Measurements from ENCODE around the gene PTOV1.
A peak's percentile ranks its signal among the peaks of the same experiment; 100 is the strongest.

Gene PTOV1

DNA sequence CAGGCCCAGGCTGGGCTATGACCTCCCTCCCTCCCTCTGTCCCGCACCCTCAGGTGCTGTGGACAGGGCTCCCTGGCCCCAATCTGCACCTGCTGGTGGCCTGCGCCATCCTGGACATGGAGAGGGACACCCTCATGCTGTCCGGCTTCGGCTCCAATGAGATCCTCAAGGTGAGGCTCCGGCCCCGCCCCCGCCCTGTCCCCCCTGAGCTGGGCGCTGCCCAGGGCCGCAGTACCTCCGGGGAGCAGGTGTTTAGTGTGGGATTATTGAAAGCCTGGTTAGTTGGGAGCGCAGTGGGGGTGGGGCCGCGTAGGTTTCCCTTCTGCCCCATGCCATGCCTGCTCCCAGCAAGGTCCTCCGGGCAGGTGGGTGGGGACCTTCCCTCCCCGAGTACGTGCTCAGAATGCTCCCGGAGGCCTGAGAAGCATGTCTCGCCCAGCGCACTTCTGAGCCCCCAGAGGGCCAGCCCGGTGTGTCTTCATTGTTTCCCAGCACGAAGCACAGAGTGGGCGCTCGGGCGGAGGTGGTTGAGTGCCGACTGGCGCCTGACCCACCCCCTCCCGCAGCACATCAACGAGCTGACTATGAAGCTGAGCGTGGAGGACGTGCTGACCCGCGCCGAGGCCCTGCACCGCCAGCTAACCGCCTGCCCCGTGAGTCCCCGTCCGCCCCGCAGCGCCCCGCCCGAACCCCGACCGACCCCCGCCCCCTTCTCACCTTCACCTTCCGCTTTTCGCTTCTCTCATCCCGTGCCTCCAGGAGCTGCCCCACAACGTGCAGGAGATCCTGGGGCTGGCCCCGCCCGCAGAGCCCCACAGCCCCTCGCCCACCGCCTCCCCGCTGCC is 36.9 kb downstream of the PTOV1 start:
- no peak overlapping the region for H3K4me3 ChIP-seq (ENCODE audit: low read depth, low read length)
- TF ChIP-seq, protein P1, sequence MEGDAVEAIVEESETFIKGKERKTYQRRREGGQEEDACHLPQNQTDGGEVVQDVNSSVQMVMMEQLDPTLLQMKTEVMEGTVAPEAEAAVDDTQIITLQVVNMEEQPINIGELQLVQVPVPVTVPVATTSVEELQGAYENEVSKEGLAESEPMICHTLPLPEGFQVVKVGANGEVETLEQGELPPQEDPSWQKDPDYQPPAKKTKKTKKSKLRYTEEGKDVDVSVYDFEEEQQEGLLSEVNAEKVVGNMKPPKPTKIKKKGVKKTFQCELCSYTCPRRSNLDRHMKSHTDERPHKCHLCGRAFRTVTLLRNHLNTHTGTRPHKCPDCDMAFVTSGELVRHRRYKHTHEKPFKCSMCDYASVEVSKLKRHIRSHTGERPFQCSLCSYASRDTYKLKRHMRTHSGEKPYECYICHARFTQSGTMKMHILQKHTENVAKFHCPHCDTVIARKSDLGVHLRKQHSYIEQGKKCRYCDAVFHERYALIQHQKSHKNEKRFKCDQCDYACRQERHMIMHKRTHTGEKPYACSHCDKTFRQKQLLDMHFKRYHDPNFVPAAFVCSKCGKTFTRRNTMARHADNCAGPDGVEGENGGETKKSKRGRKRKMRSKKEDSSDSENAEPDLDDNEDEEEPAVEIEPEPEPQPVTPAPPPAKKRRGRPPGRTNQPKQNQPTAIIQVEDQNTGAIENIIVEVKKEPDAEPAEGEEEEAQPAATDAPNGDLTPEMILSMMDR (IDR thresholded peaks at IDR 0.05; ENCODE audit: borderline replicate concordance, insufficient read depth, low read depth, low read length): no peak

DNA sequence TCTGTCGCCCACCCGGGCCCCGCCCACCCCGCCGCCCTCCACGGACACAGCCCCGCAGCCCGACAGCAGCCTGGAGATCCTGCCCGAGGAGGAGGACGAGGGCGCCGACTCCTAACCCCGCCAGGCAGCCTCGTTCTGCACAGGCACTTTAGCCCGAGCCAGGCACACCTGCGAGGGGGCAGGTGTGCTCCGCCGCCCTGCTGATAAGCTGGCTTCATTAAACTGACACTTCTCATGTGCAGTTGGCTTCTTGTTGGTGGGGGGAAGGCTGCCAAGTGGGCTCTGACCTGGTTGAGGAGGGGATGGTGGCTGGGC is 37.5 kb downstream of the PTOV1 start:
- TF ChIP-seq, protein P1 (IDR thresholded peaks at IDR 0.05; ENCODE audit: borderline replicate concordance, insufficient read depth, low read depth, low read length): no peak
- H3K4me3 ChIP-seq (ENCODE audit: low read depth, low read length): no peak overlapping the region

DNA sequence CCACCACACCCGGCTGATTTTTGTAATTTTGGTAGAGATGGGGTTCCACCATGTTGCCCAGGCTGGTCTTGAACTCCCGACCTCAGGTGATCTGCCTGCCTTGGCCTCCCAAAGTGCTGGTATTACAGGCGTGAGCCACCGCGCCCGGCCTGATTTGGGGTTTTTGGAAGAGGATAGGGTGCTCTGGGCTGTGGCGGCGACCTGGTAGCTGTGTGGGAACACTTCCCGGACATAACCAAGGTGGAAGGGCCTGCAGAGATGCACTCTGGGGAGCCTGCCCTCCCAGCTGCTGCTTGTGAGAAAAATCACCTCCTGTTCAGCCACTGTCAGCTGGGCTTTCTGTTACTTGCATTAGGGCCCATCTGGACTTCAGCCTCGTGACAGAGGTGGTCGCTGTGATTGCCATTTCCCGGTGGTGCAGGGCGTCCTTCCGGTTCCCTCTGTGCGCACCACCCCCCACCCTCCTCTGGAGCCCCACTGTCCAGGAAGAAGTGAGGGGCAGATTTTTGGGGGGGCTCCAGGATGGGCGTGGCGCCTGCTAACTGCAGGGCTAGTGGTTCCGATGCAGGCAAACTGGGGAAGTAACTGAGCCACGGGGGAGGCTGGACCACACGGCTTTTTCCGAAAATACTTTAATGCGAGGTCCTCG is 38.2 kb downstream of the PTOV1 start:
- TF ChIP-seq, protein P1 (IDR thresholded peaks at IDR 0.05; ENCODE audit: borderline replicate concordance, insufficient read depth, low read depth, low read length): no peak
- no peak overlapping the region for H3K4me3 ChIP-seq (ENCODE audit: low read depth, low read length)

DNA sequence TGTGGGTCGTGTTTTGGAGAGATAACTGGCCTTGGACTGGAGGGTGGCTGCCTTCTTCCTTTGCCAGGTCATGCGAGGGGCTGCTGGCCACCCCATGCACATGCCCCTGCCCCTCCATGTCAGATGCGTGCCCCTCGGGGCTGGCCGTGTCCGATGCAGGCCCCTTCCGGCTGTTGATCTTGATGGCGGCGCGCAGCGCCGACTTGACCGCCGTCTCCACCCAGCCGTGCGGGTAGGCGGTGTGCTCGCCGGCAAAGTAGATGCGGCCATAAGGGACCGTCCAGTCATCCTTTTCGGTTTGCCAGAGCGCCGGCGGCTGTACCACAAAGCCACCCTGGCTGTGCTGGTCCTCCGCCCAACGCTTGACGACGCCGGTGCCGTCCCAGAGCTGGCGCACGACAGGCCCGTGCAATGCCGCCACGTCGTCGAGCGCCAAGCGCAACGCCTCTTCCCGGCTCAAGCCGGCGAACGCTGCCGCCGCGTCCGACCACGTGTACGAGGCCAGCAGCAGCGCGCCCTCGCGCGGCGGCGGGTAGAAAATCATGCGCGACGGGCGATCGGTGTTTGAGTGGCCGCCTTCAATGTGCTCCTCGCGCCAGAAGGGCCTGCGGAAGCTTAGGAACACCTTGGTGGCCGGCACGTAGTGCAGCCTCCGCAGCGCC is 38.9 kb downstream of the PTOV1 start:
- H3K4me3 ChIP-seq (ENCODE audit: low read depth, low read length): no peak overlapping the region
- TF ChIP-seq, protein P1 (IDR thresholded peaks at IDR 0.05; ENCODE audit: borderline replicate concordance, insufficient read depth, low read depth, low read length): peak; percentile 80

DNA sequence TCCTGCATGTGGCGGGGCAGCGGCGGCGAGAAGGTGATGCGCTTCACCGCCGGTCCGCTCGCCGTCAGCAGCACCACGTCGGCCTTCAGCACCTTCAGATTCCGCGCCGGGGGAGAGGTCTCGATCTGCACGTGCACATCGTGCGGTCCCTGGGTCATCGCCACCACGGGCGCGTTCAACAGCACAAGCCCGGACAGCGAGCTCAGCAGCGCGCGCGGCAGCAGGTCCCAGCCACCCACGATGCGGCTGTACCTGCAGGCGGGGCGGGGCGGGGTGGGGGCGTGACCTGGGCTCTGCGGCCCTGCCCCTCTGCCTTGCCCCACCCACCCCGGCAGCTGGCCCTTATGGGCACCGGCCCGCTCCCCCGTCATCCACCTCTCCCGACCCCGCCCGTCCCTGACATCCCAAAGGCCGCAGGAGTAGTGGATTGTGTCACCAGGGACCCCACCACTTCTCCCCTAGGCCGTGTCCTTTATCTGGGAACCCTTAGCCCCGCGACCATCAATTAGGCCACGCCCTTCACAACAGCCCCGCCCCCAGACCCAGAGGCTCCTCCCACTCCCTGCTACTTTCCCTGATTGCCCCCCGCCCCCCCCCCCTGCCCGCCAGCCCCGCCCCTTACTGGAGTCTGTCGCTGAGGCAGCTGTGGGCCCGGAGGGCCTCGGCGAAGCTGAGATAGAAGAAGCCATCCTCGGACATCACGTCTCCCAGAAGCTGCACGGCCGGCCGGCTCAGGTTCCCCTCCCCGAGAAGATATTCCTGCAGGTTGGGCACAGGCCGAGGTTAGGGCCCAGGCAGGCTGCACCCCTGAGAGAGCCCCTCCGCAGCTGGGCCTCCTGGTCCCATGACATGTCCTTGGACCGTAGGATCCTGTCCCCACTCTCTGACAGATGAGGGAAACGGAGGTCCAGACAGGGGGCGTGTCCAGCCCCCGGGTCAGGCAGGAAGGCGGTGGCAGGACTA is 39.7 kb downstream of the PTOV1 start:
- TF ChIP-seq, protein P1 (IDR thresholded peaks at IDR 0.05; ENCODE audit: borderline replicate concordance, insufficient read depth, low read depth, low read length): no peak
- no peak overlapping the region for H3K4me3 ChIP-seq (ENCODE audit: low read depth, low read length)

DNA sequence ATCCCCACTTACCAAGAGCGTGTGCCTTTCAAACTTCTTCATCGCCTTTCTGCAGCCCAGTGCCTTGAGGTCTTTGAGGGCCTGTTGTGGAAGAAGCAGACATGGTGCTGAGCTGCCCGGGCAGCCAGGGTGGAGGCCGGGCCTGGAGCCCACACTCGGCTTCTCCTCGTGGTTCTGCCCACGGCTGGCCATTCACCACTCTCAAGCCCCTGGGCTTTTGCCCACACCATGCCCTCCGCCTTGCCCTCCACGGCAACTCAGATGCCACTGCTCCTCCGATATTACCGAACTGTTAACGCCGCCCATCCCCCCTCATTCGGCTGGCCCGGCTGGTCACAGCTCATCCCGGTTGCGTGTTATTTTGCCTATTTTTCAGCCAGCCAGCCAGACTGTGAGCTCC is 40.4 kb downstream of the PTOV1 start:
- H3K4me3 ChIP-seq (ENCODE audit: low read depth, low read length): no peak overlapping the region
- TF ChIP-seq, protein P1 (IDR thresholded peaks at IDR 0.05; ENCODE audit: borderline replicate concordance, insufficient read depth, low read depth, low read length): no peak

Data from GM12875 (cell line).